GM19351 (cell line): Measurements from ENCODE around the gene CHRNA1.
"Not testable (repeated sequence)": the region's sequence is repeated elsewhere in the genome, so short reads cannot be mapped to it uniquely, and the experiment has no call there.

Source experiments
- ATAC-seq: cut with Tn5 transposase; IDR thresholded peaks from one replicate; pipeline ENCODE4 v1.9.1; 2021; ENCODE audit warnings: mild to moderate bottlenecking, moderate library complexity; ENCODE audit not compliant: unreplicated experiment

The CHRNA1 gene

DNA sequence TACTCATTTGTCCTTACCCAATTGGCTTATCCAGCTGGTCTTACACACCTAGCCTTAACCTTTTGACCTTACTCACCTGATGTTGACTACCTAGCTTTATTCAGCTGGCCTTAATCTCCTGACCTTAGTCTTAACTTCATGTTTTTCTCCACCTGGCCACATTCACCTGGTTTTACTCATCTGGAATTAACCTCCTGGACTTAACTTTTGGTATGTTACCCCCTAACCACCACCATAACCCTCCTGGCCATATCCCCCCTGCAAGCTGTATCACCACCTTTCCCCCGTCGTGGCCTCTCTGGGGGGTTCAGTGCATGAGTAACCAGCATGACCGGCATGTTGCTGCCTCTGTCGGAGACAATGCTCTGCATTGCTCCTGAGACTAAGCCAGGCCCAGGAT, 45.7 kb downstream of the CHRNA1 start:
- no peak for ATAC-seq

GRCh38 chr2:174717916-174718315, 46.4 kb downstream of the CHRNA1 start:
- ATAC-seq: no peak

- ATAC-seq: no peak
Measured at GRCh38 chr2:174717273-174717672, 47.0 kb downstream of the CHRNA1 start.

GRCh38 chr2:174716785-174717184, 47.5 kb downstream of the CHRNA1 start:
- no peak for ATAC-seq

GRCh38 chr2:174713686-174714085, 50.6 kb downstream of the CHRNA1 start:
- ATAC-seq: no peak

GRCh38 chr2:174711206-174711605, 53.1 kb downstream of the CHRNA1 start:
- no peak for ATAC-seq

DNA sequence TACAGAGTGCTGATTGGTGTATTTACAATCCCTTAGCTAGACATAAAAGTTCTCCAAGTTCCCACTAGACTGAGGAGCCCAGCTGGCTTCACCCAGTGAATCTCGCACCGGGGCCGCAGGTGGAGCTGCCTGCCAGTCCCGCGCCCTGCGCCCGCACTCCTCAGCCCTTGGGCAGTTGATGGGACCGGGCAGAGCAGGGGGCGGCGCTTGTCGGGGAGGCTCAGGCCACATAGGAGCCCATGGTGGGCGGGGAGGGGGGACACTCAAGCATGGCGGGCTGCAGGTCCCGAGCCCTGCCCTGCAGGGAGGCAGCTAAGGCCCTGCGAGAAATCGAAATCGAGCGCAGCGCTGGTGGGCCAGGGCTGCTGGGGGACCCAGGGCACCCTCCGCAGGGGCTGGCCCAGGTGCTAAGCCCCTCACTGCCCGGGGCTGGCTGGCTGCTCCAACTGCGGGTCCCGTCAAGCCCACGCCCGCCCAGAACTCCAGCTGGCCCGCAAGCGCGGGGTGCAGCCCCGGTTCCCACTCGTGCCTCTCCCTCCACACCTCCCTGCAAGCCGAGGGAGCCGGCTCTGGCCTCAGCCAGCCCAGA, 54.8 kb downstream of the CHRNA1 start:
- not testable (repeated sequence) for ATAC-seq

GRCh38 chr2:174708713-174709112, 55.6 kb downstream of the CHRNA1 start:
- no peak for ATAC-seq

DNA sequence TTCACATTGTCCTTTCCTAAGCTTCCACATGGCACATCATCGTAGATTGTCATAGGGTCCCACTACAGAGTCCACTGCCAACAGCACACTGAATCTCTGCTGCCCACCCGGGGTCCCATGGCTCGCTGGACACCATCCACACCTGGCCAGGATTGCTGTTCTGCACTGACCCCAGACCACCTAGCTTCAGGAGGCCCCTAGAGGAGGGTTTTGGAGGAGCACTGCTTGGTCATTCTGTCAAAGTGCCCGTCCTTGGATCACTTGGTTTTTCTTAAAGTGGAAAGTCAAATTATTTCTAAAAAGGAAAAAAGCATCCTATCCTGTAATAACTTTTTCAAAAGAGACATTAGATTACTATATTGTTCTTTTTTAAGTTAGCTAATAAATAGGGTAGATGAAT, 59.0 kb downstream of the CHRNA1 start:
- ATAC-seq: no peak

GRCh38 chr2:174704642-174705041, 59.6 kb downstream of the CHRNA1 start:
- ATAC-seq: no peak

DNA sequence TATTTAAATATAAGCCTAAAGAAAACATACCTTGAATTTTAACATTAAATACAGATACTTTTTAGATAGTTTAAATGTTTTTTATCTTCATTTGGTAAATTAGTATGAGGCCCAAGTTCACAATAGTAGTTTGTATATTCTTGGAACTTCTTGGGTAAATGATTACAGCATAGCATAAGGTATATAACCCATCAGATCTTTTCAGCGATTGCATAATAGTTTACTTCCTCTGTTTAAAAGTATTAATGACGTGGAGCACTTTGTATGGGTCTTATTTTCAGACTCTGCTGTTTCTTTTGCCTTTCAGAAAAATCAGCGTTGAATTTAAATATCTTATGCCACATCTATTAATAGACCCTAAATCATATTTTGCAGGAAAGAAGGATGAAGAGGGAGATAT, 60.2 kb downstream of the CHRNA1 start:
- ATAC-seq: no peak

- no peak for ATAC-seq
Measured at GRCh38 chr2:174703430-174703829, 60.8 kb downstream of the CHRNA1 start.

DNA sequence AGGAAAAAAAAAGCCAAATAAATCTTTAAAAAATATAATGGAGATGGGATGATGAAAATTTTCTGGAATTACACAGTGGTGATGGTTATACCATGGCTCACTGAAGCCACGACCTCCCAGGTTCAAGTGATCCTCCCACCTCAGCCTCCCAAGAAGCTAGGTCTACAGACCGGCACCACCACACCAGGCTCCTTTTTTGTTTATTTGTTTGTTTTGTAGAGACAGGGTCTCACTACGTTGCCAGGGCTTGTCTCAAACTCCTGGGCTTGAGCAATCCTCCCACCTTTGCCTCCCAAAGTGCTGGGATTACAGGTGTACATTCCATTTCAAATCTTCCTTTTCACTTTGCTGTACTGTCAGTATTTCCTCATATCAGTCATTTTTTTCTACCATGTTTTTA, 61.7 kb downstream of the CHRNA1 start:
- no peak for ATAC-seq

DNA sequence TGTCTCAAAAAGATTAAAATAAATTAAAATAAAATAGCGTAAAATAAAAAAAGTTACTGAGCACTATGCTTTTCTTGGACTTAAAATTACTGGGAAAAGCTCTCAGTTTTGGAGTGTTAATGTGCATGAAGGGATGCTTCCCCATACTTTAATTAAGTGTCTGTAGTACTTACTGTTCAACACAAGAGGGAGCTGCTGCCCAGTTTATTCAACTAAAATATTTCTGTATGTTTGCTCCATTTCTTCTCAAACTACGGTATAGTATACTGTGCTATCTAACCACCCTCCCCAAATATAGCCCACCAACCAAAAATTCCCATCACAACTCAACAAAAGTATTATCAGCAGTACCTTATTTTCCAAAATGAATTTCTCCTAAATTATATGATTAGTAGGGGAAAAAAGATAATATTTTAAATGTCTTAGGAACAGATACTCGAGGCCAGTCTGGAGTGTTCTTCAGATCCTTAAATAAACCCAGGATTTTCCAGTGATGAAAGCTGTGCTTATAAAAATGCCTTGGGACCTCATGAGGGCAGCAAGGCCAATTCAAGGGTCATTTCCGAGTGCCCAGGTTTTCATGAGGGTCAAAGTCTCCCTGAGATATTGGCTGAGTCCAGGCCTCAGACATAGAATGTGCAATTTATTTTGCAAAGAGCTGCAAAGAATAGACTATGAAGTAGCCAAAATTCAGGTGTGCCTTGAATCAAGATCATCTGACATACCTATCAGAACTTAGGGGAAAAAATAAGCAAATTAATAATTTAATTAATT, 64.1 kb downstream of the CHRNA1 start:
- ATAC-seq: peak; percentile 62
